GM12801 (cell line): ENCODE data around the gene SF3B6.

Source experiments
- TF ChIP-seq, protein P1 (sequence below): IDR thresholded peaks from one replicate; pipeline ENCODE4 v1.5.1; 2011; ENCODE audit warnings: control low read depth; ENCODE audit not compliant: insufficient read length; ENCODE audit errors: extremely low read depth

Gene SF3B6

GRCh38 chr2:24017711-24018110 is 58.4 kb downstream of the SF3B6 start:
- TF ChIP-seq, protein P1, sequence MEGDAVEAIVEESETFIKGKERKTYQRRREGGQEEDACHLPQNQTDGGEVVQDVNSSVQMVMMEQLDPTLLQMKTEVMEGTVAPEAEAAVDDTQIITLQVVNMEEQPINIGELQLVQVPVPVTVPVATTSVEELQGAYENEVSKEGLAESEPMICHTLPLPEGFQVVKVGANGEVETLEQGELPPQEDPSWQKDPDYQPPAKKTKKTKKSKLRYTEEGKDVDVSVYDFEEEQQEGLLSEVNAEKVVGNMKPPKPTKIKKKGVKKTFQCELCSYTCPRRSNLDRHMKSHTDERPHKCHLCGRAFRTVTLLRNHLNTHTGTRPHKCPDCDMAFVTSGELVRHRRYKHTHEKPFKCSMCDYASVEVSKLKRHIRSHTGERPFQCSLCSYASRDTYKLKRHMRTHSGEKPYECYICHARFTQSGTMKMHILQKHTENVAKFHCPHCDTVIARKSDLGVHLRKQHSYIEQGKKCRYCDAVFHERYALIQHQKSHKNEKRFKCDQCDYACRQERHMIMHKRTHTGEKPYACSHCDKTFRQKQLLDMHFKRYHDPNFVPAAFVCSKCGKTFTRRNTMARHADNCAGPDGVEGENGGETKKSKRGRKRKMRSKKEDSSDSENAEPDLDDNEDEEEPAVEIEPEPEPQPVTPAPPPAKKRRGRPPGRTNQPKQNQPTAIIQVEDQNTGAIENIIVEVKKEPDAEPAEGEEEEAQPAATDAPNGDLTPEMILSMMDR = no peak
